Measurements from ENCODE around the gene CFAP58. TPM values are rescaled to one million over a fixed set of nuclear protein-coding genes. Genes with fewer than 3 reads are reported as not detected.

The CFAP58 gene
- total RNA-seq, 2 experiments from 2014 or later, result not detected

DNA sequence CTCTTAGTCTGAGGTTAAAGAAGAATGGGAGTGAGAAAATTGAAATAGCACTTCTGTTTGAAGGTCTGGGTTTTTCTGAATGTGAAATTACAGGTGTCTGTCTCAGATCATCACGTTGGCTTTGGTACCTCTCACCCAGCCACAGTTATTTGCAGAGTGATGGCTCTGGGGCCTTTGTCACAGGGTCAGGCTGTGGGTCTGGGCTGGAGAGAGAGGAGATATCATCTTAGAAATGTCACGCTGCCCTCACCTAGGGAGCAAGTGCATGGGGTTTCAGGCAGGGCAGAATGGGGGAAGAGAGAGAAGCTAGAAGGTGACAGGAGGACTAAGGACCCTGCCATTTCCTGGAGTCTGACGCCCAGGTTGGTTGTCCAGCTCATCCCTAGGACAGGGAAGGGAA, 127.2 kb downstream of the CFAP58 start:
- DNase-seq (no peak), ATAC-seq (ENCODE audit: poor library complexity) (no peak)
- Histone ChIP-seq H3K36me3 (ENCODE audit: insufficient read depth, low read length) (no peaks in the 10 kb centered on the region), H3K4me3 (ENCODE audit: low read length) (no peak overlapping the region), H3K27me3 (ENCODE audit: control insufficient read depth in 1 of 2, insufficient read depth in 2 of 2, low read length in 2 of 2) (peaks cover 3 to 6% of the 10 kb centered on the region in 2 experiments), H3K4me1 (ENCODE audit: insufficient read depth, low read length) (no peaks in the 10 kb centered on the region), H3K27ac (ENCODE audit: low read depth in 1 of 2, low read length in 2 of 2) (no peak overlapping the region), H3K9me3 (ENCODE audit: control insufficient read depth in 1 of 2, insufficient read depth in 1 of 2, low read length in 2 of 2) (no peaks in the 10 kb centered on the region)
- Mint-ChIP-seq H3K4me1 (ENCODE audit: low read depth) (no peaks in the 10 kb centered on the region), H3K27me3 (peaks cover 13% of the 10 kb centered on the region), H3K27ac (no peak overlapping the region), H3K4me3 (no peak overlapping the region), H3K36me3 (ENCODE audit: low read depth) (no peaks in the 10 kb centered on the region), H3K9me3 (no peaks in the 10 kb centered on the region)
- TF ChIP-seq, protein P1, sequence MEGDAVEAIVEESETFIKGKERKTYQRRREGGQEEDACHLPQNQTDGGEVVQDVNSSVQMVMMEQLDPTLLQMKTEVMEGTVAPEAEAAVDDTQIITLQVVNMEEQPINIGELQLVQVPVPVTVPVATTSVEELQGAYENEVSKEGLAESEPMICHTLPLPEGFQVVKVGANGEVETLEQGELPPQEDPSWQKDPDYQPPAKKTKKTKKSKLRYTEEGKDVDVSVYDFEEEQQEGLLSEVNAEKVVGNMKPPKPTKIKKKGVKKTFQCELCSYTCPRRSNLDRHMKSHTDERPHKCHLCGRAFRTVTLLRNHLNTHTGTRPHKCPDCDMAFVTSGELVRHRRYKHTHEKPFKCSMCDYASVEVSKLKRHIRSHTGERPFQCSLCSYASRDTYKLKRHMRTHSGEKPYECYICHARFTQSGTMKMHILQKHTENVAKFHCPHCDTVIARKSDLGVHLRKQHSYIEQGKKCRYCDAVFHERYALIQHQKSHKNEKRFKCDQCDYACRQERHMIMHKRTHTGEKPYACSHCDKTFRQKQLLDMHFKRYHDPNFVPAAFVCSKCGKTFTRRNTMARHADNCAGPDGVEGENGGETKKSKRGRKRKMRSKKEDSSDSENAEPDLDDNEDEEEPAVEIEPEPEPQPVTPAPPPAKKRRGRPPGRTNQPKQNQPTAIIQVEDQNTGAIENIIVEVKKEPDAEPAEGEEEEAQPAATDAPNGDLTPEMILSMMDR (IDR thresholded peaks at IDR 0.05), result no peak
- POLR2A ChIA-PET, result no interaction called here
- intact Hi-C loops (cut with DNase I, micrococcal nuclease), result no loop called here
- CTCF ChIA-PET, result no interaction called here

DNA sequence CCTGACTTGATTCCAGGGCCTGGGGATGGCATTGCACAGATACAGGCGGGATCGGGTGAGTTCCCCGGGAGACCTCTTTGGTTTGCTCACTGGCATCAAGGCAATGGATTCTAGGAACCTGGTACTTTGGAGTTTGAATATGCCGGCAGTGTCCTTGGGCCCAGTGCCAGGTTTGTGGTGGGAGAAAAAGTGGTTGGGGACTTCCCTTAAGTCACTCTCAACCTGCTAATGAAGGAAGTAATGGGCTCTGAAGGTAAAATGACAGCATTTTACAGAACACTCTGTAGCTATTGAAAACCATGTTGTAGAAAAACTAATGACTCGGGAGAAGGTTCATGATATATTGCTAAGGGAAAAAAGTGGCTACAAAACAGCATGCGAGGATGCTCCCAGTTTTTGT, 129.9 kb downstream of the CFAP58 start:
- no peaks in the 10 kb centered on the region for H3K36me3 Mint-ChIP-seq (ENCODE audit: low read depth)
- H3K27ac ChIP-seq (ENCODE audit: low read depth in 1 of 2, low read length in 2 of 2), result no peak overlapping the region
- H3K4me1 ChIP-seq (ENCODE audit: insufficient read depth, low read length), result no peaks in the 10 kb centered on the region
- H3K4me3 Mint-ChIP-seq, result no peak overlapping the region
- no peaks in the 10 kb centered on the region for H3K4me1 Mint-ChIP-seq (ENCODE audit: low read depth)
- H3K27ac Mint-ChIP-seq, result no peak overlapping the region
- no peaks in the 10 kb centered on the region for H3K9me3 Mint-ChIP-seq
- intact Hi-C loops (cut with DNase I, micrococcal nuclease), result no loop called here
- ChIA-PET POLR2A (no interaction called here), CTCF (no interaction called here)
- H3K36me3 ChIP-seq (ENCODE audit: insufficient read depth, low read length), result no peaks in the 10 kb centered on the region
- ATAC-seq (ENCODE audit: poor library complexity) (no peak), DNase-seq (peak in 1 of 14 experiments; percentile 12)
- peaks cover 3 to 6% of the 10 kb centered on the region in 2 experiments for H3K27me3 ChIP-seq (ENCODE audit: control insufficient read depth in 1 of 2, insufficient read depth in 2 of 2, low read length in 2 of 2)
- peaks cover 26% of the 10 kb centered on the region for H3K27me3 Mint-ChIP-seq
- no peak overlapping the region for H3K4me3 ChIP-seq (ENCODE audit: low read length)
- TF ChIP-seq, protein P1 (IDR thresholded peaks at IDR 0.05), result no peak
- H3K9me3 ChIP-seq (ENCODE audit: control insufficient read depth in 1 of 2, insufficient read depth in 1 of 2, low read length in 2 of 2), result no peaks in the 10 kb centered on the region

DNA sequence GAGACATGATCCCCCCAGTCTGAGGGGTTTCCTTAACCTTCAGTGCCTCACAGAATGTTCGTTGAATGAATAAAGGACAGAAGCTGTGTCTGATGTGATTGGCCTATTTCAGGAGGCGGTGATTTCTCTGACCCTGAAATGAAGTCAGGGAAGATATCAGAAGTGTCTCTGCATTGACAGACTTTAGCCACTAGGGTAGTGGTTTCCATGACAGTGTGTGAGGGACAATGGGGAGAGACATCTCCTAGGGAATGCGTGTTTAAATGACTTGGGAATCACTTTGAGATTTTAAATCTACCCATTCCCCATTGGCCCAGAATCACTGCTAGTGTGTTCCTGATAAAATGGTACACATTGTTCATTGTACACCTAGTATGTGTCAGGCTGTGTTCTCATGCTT, 132.0 kb downstream of the CFAP58 start:
- H3K27ac ChIP-seq (ENCODE audit: low read depth in 1 of 2, low read length in 2 of 2), result no peak overlapping the region
- no peak overlapping the region for H3K27ac Mint-ChIP-seq
- ChIA-PET POLR2A (no interaction called here), CTCF (no interaction called here)
- no peaks in the 10 kb centered on the region for H3K4me1 ChIP-seq (ENCODE audit: insufficient read depth, low read length)
- H3K4me3 ChIP-seq (ENCODE audit: low read length), result no peak overlapping the region
- H3K36me3 ChIP-seq (ENCODE audit: insufficient read depth, low read length), result no peaks in the 10 kb centered on the region
- H3K4me3 Mint-ChIP-seq, result no peak overlapping the region
- TF ChIP-seq, protein P1 (IDR thresholded peaks at IDR 0.05), result no peak
- intact Hi-C loops (cut with DNase I, micrococcal nuclease), result no loop called here
- peaks cover 3 to 6% of the 10 kb centered on the region in 2 experiments for H3K27me3 ChIP-seq (ENCODE audit: control insufficient read depth in 1 of 2, insufficient read depth in 2 of 2, low read length in 2 of 2)
- peaks cover 26% of the 10 kb centered on the region for H3K27me3 Mint-ChIP-seq
- H3K9me3 Mint-ChIP-seq, result no peaks in the 10 kb centered on the region
- no peaks in the 10 kb centered on the region for H3K36me3 Mint-ChIP-seq (ENCODE audit: low read depth)
- ATAC-seq (ENCODE audit: poor library complexity) (no peak), DNase-seq (no peak)
- H3K9me3 ChIP-seq (ENCODE audit: control insufficient read depth in 1 of 2, insufficient read depth in 1 of 2, low read length in 2 of 2), result no peaks in the 10 kb centered on the region
- no peaks in the 10 kb centered on the region for H3K4me1 Mint-ChIP-seq (ENCODE audit: low read depth)
